Kidney (tissue), 14 donors: ENCODE results near the gene SIRPD. TPM values are rescaled to one million over a fixed set of nuclear protein-coding genes. Genes with fewer than 3 reads are reported as not detected.
"Not testable (repeated sequence)": the region's sequence is repeated elsewhere in the genome, so short reads cannot be mapped to it uniquely, and the experiment has no call there.

ENCODE experiments used
- DNase-seq, 5 donors: peaks; one replicate each; pipeline ENCODE4 v3.0.0-alpha.2; 2013 to 2020
- FAIRE-seq: peaks from 2 replicates; lab custom pipeline; 2012; peaks lifted over from hg19 to GRCh38; lab: Jason Lieb, UNC
- H3K27ac ChIP-seq, 2 donors: one replicate each; pipeline ENCODE4 v1.7.0; 2013; ENCODE audit warnings: low read depth in 2 of 2, low read length in 2 of 2, inconsistent platforms in 1 of 2
- H3K27me3 ChIP-seq: one replicate; pipeline ENCODE4 v1.7.1; 2013; ENCODE audit warnings: low read length, inconsistent platforms; ENCODE audit not compliant: control insufficient read depth, insufficient read depth
- H3K36me3 ChIP-seq, 3 donors: one replicate each; pipeline versions ENCODE4 v1.7.0 to v1.7.1; 2013; ENCODE audit warnings: low read length in 3 of 3, control low read depth in 1 of 3, inconsistent platforms in 1 of 3; ENCODE audit not compliant: insufficient read depth in 3 of 3, control insufficient read depth in 2 of 3
- H3K4me1 ChIP-seq, 3 donors: one replicate each; pipeline versions ENCODE4 v1.7.0 to v1.7.1; 2013; ENCODE audit warnings: low read length in 3 of 3, inconsistent platforms in 1 of 3, low read depth in 1 of 3; ENCODE audit not compliant: control insufficient read depth in 2 of 3, insufficient read depth in 2 of 3
- H3K4me3 ChIP-seq, 3 donors: one replicate each; pipeline versions ENCODE4 v1.7.0 to v1.8.1; 2013; ENCODE audit warnings: low read length in 3 of 3, control low read depth in 1 of 3, inconsistent platforms in 1 of 3
- H3K9ac ChIP-seq, 3 donors: one replicate each; pipeline versions ENCODE4 v1.7.0 to v1.7.1; 2013; ENCODE audit warnings: low read length in 3 of 3, control low read depth in 1 of 3, inconsistent platforms in 1 of 3
- H3K9me3 ChIP-seq, 3 donors: one replicate each; pipeline versions ENCODE4 v1.7.0 to v1.7.1; 2013; ENCODE audit warnings: low read length in 3 of 3, control low read depth in 1 of 3, inconsistent platforms in 1 of 3; ENCODE audit not compliant: control insufficient read depth in 2 of 3, insufficient read depth in 1 of 3
- intact Hi-C: fragments of 100-400 bp; cut with DNase I; formaldehyde crosslinking; loops from one replicate; pipeline ENCODE4 v1.11.1; 2022
- polyA plus RNA-seq: library from polyadenylated mRNA; stranded (reverse); fragments of 350-450 nt; fragmentation: Illumina TruSeq; extraction: RNeasy Lipid Tissue Mini Kit (QIAGEN cat#74804); gene quantifications from one replicate; pipeline ENCODE4 v1.2.3, GENCODE V29; 2014; ENCODE audit warnings: low read depth, low replicate concordance; ENCODE audit not compliant: insufficient read depth
- total RNA-seq: library from RNA; stranded (reverse); fragmentation: NEBNext Ultra II Directional; extraction: Animal tissue kit (Norgen Biotek cat#: 25700); gene quantifications from one replicate; pipeline ENCODE4 v1.2.1, GENCODE V29; 2021
- TF ChIP-seq, protein P1 (sequence below): IDR thresholded peaks from 3 replicates; pipeline ENCODE4 v1.5.1; 2012; ENCODE audit warnings: mild to moderate bottlenecking, moderate library complexity, borderline replicate concordance; ENCODE audit not compliant: insufficient read depth; ENCODE audit errors: extremely low read depth
- donor health status: control.
- donor health status: control.
- donor health status: control.
- donor health status: control.
- donor health status: control.
- donor health status: DM: yes; HTN: yes; CAD: no.
- donor health status: Normal renal cell carcinoma (clear cell type).

The SIRPD gene
- total and polyA plus RNA-seq, 2 donors from 2014 or later = 0.35 TPM; not detected in 1

GRCh38 chr20:1577906-1578305 is 20.4 kb upstream of the SIRPD start:
- Histone ChIP-seq H3K9me3 (no peaks in the 10 kb centered on the region), H3K36me3 (no peaks in the 10 kb centered on the region), H3K9ac (no peak overlapping the region), H3K27me3 (no peaks in the 10 kb centered on the region), H3K4me1 (no peaks in the 10 kb centered on the region), H3K27ac (no peak overlapping the region), H3K4me3 (no peak overlapping the region)
- DNase-seq (no peak), FAIRE-seq (no peak)
- TF ChIP-seq, protein P1, sequence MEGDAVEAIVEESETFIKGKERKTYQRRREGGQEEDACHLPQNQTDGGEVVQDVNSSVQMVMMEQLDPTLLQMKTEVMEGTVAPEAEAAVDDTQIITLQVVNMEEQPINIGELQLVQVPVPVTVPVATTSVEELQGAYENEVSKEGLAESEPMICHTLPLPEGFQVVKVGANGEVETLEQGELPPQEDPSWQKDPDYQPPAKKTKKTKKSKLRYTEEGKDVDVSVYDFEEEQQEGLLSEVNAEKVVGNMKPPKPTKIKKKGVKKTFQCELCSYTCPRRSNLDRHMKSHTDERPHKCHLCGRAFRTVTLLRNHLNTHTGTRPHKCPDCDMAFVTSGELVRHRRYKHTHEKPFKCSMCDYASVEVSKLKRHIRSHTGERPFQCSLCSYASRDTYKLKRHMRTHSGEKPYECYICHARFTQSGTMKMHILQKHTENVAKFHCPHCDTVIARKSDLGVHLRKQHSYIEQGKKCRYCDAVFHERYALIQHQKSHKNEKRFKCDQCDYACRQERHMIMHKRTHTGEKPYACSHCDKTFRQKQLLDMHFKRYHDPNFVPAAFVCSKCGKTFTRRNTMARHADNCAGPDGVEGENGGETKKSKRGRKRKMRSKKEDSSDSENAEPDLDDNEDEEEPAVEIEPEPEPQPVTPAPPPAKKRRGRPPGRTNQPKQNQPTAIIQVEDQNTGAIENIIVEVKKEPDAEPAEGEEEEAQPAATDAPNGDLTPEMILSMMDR = no peak
- intact Hi-C loops = no loop called here

DNA sequence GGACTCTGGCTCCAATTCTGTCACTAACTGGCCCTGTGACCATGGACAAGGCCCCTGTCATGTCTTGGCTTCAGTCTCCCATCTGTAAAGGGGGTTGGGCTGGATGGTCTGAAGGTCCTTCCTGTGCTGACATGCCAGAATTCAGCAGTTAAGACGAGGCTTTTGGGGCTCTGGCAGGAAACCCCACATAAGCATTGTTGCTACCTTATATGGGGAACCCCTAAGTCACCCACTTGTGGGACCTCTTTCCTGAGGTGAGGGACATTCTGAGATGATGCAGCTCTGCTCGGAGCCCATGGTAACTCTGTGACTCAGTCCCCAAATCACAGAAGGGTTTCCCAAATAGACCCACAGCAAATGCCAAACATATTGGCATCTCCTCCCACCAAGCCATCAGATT is 19.8 kb upstream of the SIRPD start:
- intact Hi-C loops, FAIRE-seq, DNase-seq: not testable (repeated sequence)

DNA sequence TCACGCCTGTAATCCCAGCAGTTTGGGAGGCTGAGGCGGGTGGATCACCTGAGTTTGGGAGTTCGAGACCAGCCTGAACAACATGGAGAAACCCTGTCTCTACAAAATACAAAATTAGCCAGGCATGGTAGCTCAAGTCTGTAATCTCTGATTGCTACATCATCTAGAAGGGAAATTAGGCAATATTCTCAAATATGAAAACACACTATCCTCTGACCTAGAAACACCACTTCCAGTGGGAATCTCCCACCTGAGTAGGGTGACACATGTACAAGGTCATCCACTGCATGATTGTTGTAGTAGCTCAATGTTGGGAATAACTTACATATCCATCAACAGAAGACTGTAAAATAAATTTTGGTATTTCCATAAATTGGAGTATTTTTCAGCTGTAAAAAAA is 19.1 kb upstream of the SIRPD start:
- no peak for DNase-seq

More for the DNA sequence above, 19.8 kb upstream of the SIRPD start:
- H3K4me1 ChIP-seq, H3K36me3 ChIP-seq, H3K9me3 ChIP-seq, H3K9ac ChIP-seq, H3K4me3 ChIP-seq, H3K27ac ChIP-seq, H3K27me3 ChIP-seq: not testable (repeated sequence)

DNA sequence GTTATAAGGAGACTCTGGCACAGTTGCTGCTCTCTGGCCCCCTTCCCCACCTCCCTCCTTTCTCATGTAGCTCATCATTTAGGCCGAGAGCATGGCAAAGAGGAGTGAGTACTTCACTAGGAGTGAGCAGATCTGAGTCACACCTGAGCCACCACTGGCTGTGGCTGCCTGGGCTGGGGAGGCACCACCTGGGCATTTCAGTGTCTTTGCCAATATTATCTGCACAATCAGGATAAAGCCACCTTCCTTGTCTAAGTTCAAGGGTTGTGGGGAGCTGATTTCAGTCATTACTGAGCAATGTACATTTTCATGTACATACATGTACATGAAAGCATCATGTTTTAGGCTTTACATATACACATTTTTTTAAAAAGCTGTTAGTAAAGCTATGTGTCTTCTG is 18.5 kb upstream of the SIRPD start:
- FAIRE-seq, DNase-seq, intact Hi-C loops: not testable (repeated sequence)

More for the DNA sequence above, 19.1 kb upstream of the SIRPD start:
- intact Hi-C loops = no loop called here
- H3K4me1 ChIP-seq = no peaks in the 10 kb centered on the region
- H3K36me3 ChIP-seq = no peaks in the 10 kb centered on the region
- H3K9ac ChIP-seq = no peak overlapping the region
- H3K4me3 ChIP-seq = no peak overlapping the region
- H3K27ac ChIP-seq = no peak overlapping the region
- no peaks in the 10 kb centered on the region for H3K9me3 ChIP-seq
- TF ChIP-seq, protein P1 = no peak
- H3K27me3 ChIP-seq = no peaks in the 10 kb centered on the region
- FAIRE-seq = no peak

DNA sequence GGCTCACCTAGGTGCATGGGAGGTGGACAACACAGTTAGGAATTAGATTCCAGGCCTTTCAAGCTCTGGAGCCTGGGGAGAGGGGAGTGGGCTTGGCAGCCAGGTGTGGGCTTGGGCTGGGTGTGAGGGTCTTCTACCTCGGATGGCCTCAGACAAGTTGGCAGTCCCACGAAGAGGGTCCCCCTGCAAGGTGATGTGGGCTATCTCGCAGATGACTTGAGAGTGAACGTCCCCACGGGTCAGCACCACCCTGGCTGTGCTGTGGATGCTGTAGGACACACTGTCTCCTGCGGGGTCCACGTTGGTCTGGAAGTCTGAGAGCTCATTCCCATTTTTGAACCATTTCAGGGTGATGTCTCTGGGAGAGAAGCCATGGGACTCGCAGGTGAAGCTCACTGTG is 14.1 kb upstream of the SIRPD start:
- FAIRE-seq, H3K27me3 ChIP-seq, H3K9me3 ChIP-seq, H3K4me1 ChIP-seq, H3K27ac ChIP-seq, DNase-seq, H3K4me3 ChIP-seq, H3K36me3 ChIP-seq, H3K9ac ChIP-seq, intact Hi-C loops: not testable (repeated sequence)

More for the DNA sequence above, 18.5 kb upstream of the SIRPD start:
- H3K9ac ChIP-seq, H3K4me3 ChIP-seq, H3K9me3 ChIP-seq, H3K27me3 ChIP-seq, H3K27ac ChIP-seq, H3K4me1 ChIP-seq, H3K36me3 ChIP-seq: not testable (repeated sequence)
